Measurements from ENCODE around the gene NAT16. TPM values are rescaled to one million over a fixed set of nuclear protein-coding genes. Genes with fewer than 3 reads are reported as not detected.

The NAT16 gene
- total and polyA plus RNA-seq, 9 of the 15 experiments (the other 6 are each of a cell fraction or from before 2014, with no cell fraction given) = 0.04 TPM; not detected in 8

DNA sequence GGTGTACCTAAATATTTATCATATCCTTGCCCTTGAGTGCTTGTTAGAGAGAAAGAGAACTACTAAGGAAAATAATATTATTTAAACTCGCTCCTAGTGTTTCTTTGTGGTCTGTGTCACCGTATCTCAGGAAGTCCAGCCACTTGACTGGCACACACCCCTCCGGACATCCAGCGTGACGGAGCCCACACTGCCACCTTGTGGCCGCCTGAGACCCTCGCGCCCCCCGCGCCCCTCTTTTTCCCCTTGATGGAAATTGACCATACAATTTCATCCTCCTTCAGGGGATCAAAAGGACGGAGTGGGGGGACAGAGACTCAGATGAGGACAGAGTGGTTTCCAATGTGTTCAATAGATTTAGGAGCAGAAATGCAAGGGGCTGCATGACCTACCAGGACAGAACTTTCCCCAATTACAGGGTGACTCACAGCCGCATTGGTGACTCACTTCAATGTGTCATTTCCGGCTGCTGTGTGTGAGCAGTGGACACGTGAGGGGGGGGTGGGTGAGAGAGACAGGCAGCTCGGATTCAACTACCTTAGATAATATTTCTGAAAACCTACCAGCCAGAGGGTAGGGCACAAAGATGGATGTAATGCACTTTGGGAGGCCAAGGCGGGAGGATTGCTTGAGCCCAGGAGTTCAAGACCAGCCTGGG, 41.8 kb downstream of the NAT16 start (continued):
- TF ChIP-seq FOXM1 (IDR thresholded peaks at IDR 0.05; ENCODE audit: low read depth) = no peak
- TF ChIP-seq FOXM1 (CRISPR knock-in tag; IDR thresholded peaks at IDR 0.05; ENCODE audit: low read depth) = no peak
- TF ChIP-seq, protein P1, sequence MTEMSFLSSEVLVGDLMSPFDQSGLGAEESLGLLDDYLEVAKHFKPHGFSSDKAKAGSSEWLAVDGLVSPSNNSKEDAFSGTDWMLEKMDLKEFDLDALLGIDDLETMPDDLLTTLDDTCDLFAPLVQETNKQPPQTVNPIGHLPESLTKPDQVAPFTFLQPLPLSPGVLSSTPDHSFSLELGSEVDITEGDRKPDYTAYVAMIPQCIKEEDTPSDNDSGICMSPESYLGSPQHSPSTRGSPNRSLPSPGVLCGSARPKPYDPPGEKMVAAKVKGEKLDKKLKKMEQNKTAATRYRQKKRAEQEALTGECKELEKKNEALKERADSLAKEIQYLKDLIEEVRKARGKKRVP (CRISPR knock-in tag; IDR thresholded peaks at IDR 0.05) = no peak
- TF ChIP-seq RBM34 (IDR thresholded peaks at IDR 0.05; ENCODE audit: borderline replicate concordance, insufficient read depth, low read length) = no peak
- peak; percentile 90 for TF ChIP-seq RAD51 (IDR thresholded peaks at IDR 0.05; ENCODE audit: borderline replicate concordance, low read depth)
- no peak for TF ChIP-seq ZNF695 (CRISPR knock-in tag; IDR thresholded peaks at IDR 0.05)
- no peak for TF ChIP-seq ETS2 (tag; IDR thresholded peaks at IDR 0.05; ENCODE audit: borderline replicate concordance, poor library complexity, severe bottlenecking)
- 0 out of 2 replicates have a peak, but pooled peaks have one; percentile 51 for TF ChIP-seq THRB (CRISPR knock-in tag; conservative IDR thresholded peaks at IDR 0.05)
- TF ChIP-seq ZBTB49 (CRISPR knock-in tag; IDR thresholded peaks at IDR 0.05; ENCODE audit: borderline replicate concordance) = no peak
- TF ChIP-seq ZNF766 (CRISPR knock-in tag; conservative IDR thresholded peaks at IDR 0.05) = peak; percentile 87; the same call in 1 of the 2 replicates
- TF ChIP-seq CCNT2 (IDR thresholded peaks at IDR 0.05; ENCODE audit: borderline replicate concordance, extremely low read depth, insufficient read length, low read depth, low read length) = no peak
- peak in 1 of 3 experiments; percentile 23 for TF ChIP-seq YY1 (IDR thresholded peaks at IDR 0.05; ENCODE audit: borderline replicate concordance in 1 of 3, control insufficient read depth in 1 of 3, extremely low read depth in 1 of 3, insufficient read depth in 3 of 3, insufficient read length in 1 of 3, insufficient replicate concordance in 2 of 3, low read depth in 1 of 3, low read length in 2 of 3)
- TF ChIP-seq MTA1 (IDR thresholded peaks at IDR 0.05; ENCODE audit: borderline replicate concordance) = peak; percentile 92
- TF ChIP-seq ETV5 (CRISPR knock-in tag; IDR thresholded peaks at IDR 0.05; ENCODE audit: low read depth) = peak; percentile 98
- no peak for TF ChIP-seq ATF1 (CRISPR knock-in tag; IDR thresholded peaks at IDR 0.05)
- TF ChIP-seq ATF1 (tag; IDR thresholded peaks at IDR 0.05) = peak; percentile 97
- no peak for TF ChIP-seq TEAD2 (tag; IDR thresholded peaks at IDR 0.05)
- TF ChIP-seq ZFP30 (CRISPR knock-in tag; IDR thresholded peaks at IDR 0.05; ENCODE audit: borderline replicate concordance) = no peak
- TF ChIP-seq MEF2D (tag; conservative IDR thresholded peaks at IDR 0.05; ENCODE audit: low read depth) = peak; percentile 59; the same call in 1 of the 2 replicates
- TF ChIP-seq, protein P2, sequence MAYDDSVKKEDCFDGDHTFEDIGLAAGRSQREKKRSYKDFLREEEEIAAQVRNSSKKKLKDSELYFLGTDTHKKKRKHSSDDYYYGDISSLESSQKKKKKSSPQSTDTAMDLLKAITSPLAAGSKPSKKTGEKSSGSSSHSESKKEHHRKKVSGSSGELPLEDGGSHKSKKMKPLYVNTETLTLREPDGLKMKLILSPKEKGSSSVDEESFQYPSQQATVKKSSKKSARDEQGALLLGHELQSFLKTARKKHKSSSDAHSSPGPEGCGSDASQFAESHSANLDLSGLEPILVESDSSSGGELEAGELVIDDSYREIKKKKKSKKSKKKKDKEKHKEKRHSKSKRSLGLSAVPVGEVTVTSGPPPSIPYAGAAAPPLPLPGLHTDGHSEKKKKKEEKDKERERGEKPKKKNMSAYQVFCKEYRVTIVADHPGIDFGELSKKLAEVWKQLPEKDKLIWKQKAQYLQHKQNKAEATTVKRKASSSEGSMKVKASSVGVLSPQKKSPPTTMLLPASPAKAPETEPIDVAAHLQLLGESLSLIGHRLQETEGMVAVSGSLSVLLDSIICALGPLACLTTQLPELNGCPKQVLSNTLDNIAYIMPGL (CRISPR knock-in tag; IDR thresholded peaks at IDR 0.05) = no peak
- TF ChIP-seq ZNF124 (CRISPR knock-in tag; IDR thresholded peaks at IDR 0.05) = no peak
